ENCODE data around the gene MIPOL1.
"Not testable (repeated sequence)": the region's sequence is repeated elsewhere in the genome, so short reads cannot be mapped to it uniquely, and the experiment has no call there.

MIPOL1 gene, protein sequence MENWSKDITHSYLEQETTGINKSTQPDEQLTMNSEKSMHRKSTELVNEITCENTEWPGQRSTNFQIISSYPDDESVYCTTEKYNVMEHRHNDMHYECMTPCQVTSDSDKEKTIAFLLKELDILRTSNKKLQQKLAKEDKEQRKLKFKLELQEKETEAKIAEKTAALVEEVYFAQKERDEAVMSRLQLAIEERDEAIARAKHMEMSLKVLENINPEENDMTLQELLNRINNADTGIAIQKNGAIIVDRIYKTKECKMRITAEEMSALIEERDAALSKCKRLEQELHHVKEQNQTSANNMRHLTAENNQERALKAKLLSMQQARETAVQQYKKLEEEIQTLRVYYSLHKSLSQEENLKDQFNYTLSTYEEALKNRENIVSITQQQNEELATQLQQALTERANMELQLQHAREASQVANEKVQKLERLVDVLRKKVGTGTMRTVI

DNA sequence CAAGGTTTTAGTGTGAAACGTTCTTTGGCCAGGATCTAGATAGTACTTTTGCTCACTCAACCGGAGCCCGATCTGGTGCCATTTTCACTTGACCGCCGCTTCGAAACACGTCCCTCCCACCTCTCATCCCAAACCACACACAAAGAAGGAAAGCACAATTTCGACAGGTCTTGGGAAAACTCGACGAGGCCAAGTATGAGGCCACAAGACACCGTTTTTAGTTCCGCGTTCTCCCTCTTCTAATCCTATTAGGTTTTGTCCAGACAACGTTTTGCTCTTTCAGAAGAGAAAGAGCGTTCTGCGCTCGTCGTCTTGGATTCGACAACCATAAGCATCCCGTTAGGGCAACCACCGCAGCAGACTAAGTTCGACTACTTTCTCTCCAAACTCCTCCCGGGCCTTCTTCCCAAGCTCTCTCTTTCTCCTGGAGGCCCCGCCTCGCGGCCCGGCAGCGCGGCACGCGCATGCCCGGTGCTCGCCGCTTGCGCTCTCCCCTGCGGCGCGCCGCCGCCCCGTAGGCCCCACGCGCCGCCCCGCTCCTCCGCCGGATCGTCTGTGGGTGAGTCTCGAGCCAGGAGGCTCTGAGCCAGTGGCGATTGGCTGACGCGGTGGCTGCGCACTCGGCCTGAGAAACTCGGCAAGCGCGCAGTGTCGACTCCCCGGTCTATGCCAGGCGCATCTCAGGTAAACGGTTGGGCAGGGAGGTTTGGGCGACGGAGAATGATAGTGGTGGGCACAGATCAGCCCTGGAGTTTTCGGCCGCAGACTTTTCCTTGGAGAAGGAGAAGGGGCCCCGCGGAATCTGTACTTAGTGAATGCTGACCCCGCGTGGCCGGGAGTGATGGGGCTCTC is at the start of gene MIPOL1:
Gene MIPOL1, plus strand, starts transcription at position 517 of the 852 bp plus-strand sequence. CDS start 49,952 bp downstream, outside the sequence.
- no peak for FAIRE-seq
- no peak for DNase-seq (ENCODE audit: insufficient read length, low spot score)

DNA sequence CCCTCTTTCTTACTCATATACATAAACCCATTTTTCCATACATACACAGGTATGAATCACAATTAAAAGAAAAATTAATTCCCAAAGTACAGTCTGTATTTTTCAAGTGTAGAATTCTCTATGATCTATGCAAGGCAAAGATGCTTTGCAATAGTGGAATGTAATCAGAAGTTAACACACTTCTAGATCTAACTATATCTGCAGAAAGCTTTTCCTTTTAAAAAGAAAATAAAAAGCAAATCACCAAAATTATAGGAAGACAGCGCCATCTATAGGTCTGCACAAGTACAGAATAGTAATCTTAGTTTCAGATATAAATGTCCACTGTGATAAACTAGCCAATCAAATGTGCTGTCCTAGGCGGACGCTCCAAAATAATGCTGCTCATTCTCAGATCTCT is 47.3 kb upstream of the MIPOL1 start:
- DNase-seq (ENCODE audit: insufficient read length, low spot score) (no peak), FAIRE-seq (no peak)

DNA sequence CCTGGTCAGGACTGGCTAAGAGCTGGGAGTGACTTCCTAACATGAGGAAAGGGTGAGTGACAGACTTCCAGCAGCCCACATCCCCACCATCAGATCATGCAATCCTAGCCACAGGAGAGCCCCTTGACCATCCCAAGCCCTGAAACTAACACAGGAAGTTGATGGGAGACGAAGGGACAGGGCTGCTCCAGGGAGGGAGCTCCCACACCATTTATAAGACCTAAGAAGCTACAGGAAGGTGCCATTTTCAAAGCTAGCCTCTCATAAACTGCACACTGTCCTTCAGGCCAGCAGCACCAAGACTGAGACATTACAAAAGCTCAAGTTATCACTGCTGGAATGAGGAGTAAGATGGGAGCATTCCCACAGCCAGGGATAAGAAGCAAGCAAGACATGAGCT is 44.7 kb upstream of the MIPOL1 start:
- FAIRE-seq (no peak), DNase-seq (ENCODE audit: insufficient read length, low spot score) (no peak)

DNA sequence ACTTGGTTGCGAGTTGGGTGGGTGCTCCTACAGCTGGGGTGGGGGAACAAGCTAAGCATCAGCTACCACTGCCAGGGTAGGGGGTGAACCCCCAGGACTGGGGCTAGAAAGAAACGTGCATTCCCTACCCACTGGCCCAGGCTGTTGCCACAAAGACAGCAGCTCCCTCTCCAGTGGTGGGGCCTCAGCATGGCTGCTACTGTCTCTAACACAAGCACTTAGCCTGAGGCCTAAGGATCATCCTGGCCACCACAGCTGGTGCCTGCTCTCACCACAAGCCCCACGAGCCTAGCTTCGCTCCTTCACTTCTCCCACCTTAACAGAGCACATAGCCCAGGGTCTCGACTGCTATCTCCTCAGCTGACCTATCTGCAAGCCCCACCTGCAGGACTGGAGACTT is 44.3 kb upstream of the MIPOL1 start:
- FAIRE-seq (no peak), DNase-seq (ENCODE audit: insufficient read length, low spot score) (no peak)

DNA sequence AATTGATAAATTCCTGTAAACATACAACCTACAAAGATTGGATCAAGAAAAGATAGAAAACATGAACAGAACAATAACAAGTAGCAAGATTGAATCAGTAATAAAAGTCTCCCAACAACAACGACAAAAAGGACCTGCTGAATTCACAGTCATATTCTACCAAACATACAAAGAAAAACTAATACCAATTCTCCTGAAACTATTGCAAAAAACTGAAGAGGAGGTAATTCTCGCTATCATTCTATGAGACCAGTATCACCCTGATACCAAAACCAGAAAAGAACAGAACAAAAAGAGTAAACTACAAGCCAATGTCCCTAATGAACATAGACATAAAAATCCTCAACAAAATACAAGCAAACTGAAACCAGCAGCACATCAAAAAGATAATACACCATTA is 39.8 kb upstream of the MIPOL1 start:
- FAIRE-seq = no peak
- no peak for DNase-seq (ENCODE audit: insufficient read length, low spot score)

DNA sequence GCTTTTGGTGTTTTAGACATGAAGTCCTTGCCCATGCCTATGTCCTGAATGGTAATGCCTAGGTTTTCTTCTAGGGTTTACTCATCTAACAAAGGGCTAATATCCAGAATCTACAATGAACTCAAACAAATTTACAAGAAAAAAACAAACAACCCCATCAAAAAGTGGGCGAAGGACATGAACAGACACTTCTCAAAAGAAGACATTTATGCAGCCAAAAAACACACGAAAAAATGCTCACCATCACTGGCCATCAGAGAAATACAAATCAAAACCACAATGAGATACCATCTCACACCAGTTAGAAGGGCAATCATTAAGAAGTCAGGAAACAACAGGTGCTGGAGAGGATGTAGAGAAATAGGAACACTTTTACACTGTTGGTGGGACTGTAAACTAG is 35.4 kb upstream of the MIPOL1 start:
- FAIRE-seq = not testable (repeated sequence)

DNA sequence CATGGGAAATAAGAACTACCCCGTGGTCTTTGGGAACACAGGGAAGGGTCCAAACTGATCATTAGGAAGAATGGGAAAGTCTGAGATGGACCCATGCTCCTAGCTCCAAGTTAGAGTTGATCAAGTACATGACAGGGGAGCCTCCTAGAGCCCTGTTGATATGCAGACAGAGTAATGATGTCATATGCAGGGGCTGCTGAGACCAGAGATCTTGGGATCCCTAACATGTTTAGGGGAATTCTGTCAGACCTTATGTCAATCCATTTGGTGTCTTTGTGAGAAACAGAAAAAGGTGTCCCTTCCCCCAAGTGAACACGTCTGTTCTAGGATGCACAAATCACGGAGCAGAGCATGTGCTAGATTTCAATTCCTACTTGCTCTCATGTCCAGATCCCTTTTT is 31.9 kb upstream of the MIPOL1 start:
- FAIRE-seq (no peak), DNase-seq (ENCODE audit: insufficient read length, low spot score) (no peak)

More for the DNA sequence above, 35.4 kb upstream of the MIPOL1 start:
- not testable (repeated sequence) for DNase-seq (ENCODE audit: insufficient read length, low spot score)

DNA sequence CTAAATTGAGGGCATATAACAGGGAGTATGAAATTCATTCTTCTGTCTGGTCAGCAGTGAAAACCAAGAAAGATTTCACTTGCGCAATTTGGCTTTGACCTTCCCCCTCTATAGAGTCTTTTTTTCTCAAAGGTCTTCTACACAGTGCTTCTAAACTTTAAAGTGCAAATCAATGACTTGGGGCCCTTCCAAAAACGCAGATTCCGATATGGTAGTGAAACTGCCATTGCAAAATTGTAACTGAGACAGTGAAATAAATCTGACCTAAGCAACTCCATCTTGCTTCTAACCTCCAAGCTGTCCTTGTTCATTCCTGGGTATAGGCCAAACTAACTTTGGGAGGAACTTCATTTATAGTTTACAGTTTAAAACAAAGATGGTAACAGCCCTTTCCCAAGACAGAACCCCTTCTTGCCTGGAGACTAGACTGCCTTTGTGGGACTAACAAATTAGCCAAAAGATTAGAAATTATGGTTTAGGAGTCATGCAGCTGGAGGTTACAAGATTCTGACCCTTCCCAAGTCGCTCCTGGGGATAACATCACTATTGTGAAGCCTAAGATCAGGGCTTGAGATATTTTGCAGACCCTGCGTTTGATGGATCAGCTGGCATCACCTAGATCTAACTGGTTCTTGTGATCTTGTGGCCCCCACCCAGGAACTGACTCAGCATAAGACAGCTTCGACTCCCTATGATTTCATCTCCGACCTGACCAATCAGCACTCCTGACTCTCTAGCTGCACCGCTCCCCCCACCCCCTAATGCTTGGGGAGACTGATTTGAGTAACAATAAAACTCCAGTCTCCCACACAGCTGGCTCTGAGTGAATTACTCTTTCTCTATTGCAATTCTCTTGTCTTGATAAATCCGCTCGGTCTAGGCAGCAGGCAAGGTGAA is 30.3 kb upstream of the MIPOL1 start:
- FAIRE-seq (no peak), DNase-seq (ENCODE audit: insufficient read length, low spot score) (no peak)

DNA sequence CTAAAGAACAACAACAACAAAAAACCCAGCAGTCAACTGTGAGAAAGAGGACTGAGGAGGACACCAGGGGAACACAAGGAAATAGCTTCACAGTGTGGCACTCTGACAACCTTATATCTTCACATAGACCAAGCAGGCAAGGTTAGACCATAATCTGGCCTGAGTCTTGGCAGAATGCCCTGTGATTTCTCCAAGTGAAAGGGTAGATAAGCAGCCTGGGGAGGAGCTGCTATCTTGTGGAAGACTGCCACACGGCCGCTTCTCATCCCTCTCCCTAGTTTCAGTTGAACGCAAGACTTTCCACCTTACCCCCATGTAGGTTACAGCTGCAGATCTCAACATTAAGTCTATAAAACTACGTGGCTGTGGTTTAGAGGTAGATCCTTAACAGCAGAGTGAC is 29.0 kb upstream of the MIPOL1 start:
- DNase-seq (ENCODE audit: insufficient read length, low spot score) (no peak), FAIRE-seq (no peak)

DNA sequence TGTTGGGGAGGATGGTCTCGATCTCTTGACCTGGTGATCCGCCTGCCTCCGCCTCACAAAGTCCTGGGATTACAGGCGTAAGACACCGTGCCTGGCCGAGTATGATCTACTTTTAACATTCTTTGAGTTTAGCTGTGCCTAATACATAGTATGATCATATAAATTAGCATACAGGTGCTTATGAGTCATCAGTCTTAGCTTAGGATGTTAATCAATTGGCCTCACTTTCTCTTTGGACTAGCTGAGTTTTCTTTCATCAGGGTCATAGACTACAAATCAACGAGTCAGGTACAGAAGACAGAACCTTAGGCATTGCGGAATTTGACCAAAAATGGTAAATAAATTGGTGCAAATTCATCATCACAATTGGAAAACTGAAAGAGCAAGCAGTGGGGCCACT is 27.5 kb upstream of the MIPOL1 start:
- DNase-seq (ENCODE audit: insufficient read length, low spot score) (no peak), FAIRE-seq (no peak)

DNA sequence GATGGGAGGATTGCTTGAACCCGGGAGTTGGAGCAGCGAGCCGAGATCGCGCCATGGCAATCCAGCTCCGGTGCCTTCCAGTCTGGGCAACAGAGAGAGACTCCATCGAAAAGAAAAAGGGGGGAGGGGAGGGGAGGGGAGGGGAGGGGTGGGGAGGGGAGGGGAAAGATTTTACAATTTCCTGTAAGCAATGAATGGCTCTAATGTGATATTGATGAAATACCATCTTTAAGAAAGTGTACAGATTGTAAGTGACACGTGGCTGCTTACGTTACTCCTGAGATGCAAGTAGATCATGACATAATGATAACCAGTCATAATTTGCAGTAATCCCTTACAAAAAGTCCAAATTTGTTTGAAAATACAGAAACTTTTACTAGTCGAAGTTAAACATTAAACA is 26.7 kb upstream of the MIPOL1 start:
- DNase-seq (ENCODE audit: insufficient read length, low spot score) (no peak), FAIRE-seq (no peak)

DNA sequence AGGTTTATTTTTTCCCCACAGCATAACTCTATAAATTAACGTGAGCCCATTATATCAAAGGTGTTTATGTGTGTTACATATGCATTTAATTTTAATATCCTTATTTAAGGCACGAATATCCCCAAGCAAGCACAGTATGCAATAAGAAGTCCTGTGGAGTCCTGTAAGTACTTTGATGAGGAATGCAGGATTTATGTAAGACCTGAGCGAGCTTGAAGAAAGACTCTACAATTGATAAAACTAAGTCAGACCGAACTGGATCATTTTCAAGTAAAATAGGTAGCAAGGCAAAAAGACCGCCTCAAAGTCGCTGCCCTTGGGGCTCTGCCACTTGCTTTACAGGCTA is 26.1 kb upstream of the MIPOL1 start:
- no peak for FAIRE-seq
- no peak for DNase-seq (ENCODE audit: insufficient read length, low spot score)

DNA sequence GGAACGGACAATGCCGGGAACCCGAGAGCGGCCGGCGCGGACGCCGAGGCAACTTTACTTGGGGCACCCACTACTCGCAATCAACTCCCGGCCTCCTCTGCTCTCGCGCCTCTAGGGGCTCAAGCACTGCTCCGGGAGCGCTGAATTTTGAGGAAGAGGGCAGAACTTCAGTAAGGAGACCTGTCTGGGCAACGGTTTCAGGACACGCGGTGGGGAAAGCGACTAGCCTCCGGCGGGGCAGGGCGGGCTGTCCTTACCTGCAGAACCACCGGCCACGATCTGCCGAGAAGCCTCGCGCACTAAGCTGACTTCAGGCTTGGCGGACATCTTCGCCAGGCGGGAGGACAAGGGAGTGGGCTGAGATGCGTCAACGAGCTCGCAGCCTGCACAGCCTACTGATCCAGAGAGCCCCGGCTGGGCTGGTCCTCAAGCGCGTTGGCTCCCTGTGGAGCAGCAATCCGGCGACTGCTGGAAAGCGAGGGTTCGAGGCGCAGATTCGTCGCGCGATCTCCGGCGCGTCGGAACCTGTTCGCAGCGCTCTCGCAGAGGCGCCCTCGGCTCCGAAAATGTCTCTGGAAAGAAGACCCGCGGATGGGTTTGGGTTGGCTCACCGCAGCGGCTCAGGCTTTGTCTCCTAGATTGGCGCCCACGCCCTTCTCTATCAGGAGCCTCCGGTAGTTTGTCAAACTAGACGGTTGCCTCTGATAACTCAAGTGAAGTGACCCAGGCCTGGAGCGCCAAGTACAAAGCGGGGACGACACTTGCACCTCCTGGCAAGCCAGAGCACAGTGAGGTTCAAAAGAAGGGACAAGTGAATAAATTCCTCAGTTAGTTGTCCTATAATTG is 25.5 kb upstream of the MIPOL1 start, which contains the start of gene SLC25A21:
Gene SLC25A21, minus strand, starts transcription at position 583 of the 846 bp plus-strand sequence.
- FAIRE-seq = no peak
- DNase-seq (ENCODE audit: insufficient read length, low spot score) = no peak

DNA sequence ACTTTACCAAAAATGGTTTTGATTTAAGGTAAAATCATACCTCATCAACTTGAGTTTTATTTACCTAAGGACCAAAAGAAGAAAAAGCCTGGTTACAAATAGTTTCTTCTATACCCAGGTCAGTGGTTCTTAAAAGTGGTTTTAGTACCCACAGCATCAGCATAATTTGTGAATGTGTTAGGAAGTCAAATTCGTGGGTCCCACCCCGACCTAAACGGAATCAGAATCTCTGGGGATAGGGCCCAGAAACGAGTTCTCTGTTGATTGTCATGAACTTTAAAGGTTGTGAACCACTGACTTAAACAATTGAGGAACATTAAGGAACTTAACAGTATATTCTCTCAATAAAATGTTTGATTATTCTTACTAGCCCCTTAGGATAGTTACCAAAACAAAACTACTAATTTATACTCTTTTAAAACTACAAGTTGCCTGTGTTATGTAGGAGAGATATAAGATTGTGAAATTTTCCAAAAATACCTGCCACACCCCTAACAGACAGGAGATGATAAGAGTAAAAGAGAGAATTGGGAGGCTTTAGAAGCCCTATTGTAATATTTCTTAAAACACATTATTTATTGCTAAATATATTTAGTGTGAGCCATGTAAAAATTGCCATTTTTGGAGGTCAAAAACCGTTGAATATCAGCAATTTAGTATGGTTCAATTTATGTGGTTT is 24.7 kb upstream of the MIPOL1 start:
- DNase-seq (ENCODE audit: insufficient read length, low spot score) = no peak
- FAIRE-seq = no peak

DNA sequence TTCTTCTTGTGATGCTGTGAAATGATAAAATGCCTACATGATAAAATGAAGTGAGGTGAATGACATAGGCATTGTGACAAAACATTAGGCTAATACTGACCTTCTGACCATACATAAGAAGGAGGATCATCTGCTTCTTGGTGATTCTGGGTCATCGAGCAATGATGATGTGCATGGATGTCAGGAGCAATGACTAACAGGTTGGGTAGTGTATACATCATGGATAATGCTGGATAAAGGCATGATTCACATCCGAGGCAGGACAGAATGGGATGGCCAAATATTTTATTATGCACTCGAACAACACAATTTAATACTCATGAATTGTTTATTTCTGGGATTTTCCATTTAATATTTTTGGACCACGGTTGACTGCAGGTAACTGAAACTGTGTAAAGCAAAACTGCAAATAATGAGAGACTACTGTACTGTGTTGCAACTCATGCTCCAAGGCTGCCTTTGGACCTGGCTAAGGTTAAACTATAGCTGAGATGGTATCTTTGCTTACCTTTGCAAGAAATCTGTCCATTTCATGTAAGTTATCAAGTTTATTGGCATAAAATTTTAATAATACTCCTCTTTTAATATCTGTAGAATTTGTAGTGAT is 17.7 kb upstream of the MIPOL1 start:
- FAIRE-seq (no peak), DNase-seq (ENCODE audit: insufficient read length, low spot score) (no peak)

DNA sequence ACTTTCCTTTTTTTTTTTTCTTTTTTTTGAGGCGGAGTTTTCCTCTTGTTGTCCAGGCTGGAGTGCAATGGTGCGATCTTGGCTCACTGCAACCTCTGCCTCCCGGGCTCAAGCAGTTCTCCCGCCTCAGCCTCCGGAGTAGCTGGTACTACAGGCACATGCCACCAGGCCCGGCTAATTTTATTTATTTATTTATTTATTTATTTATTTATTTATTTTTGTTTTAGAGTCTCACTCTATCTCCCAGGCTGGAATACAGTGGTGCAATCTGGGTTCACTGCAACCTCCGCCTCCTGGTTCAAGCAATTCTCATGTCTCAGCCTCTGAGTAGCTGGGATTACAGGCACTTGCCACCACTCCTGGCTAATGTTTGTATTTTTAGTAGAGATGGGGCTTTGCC is 16.9 kb upstream of the MIPOL1 start:
- not testable (repeated sequence) for FAIRE-seq; DNase-seq (ENCODE audit: insufficient read length, low spot score)

DNA sequence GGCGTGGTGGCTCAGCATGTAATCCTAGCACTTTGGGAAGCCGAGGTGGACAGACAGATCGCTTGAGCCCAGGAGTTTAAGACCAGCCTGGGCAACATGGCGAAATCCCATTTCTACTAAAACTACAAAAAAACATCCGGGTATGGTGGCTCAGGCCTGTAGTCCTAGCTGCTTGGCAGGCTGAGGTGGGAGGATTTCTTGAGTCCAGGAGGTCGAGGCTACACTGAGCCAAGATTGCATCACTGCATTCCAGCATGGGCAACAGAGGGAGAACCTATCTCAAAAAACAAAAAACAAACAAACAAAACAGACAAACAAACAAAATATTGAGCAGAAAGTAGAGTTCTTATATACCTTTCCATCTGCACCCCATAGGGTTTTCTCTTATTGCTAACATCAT is 16.3 kb upstream of the MIPOL1 start:
- FAIRE-seq (no peak), DNase-seq (ENCODE audit: insufficient read length, low spot score) (no peak)

DNA sequence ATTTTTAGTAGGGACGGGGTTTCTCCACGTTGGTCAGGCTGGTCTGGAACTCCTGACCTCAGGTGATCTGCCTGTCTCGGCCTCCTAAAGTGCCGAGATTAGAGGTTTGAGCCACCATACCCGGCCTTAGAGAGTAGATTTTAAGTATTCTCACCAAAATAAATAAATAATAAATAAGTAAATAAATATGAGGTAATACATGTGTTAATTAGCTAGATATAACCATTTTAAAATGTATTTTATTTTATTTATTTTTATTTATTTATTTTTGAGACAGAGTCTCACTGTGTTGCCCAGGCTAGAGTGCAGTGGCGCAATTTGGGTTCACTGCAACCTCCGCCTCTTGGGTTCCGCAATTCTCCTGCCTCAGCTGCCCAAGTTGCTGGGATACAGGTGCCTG is 13.2 kb upstream of the MIPOL1 start:
- not testable (repeated sequence) for DNase-seq (ENCODE audit: insufficient read length, low spot score); FAIRE-seq

DNA sequence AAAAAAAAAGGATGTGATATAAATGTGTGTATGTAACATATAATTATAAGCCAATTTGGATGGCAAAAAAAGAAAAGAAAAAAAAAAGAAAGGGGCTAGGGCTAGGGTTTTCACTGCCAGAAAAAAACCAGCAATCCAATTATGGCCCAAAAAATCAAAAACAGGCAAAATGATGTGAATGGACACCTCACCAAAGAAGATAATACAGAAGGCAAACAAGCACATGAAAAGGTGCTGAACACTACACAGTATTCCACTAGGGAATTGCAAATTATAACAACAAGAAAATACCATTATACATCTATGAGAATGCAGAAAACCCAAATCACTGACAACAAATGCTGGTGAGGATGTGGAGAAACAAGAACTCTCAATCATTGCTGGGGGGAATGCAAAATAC is 12.1 kb upstream of the MIPOL1 start:
- FAIRE-seq (no peak), DNase-seq (ENCODE audit: insufficient read length, low spot score) (no peak)
